ENCODE results near the gene CACNA1S. TPM values are rescaled to one million over a fixed set of nuclear protein-coding genes. Genes with fewer than 3 reads are reported as not detected.

Gene CACNA1S
- total RNA-seq, 1 experiment from 2014 or later = not detected

GRCh38 chr1:201126832-201127754 is 14.9 kb upstream of the CACNA1S start, which contains the start of gene ASCL5:
TSS of gene ASCL5 (minus strand) at chr1:201127184. CDS start at chr1:201115372, 11,812 bp downstream.
- Histone ChIP-seq H4K8ac (replicated peaks; ENCODE audit: insufficient read length, low read depth, low read length) (no peak within 1 kb of the TSS), H2AFZ (ENCODE audit: low read length) (no peak within 1 kb of the TSS), H2BK120ac (ENCODE audit: low read depth, low read length, poor library complexity, severe bottlenecking) (no peak within 1 kb of the TSS), H3K9ac (ENCODE audit: extremely low read depth, insufficient read length, low read length) (no peak within 1 kb of the TSS), H4K91ac (ENCODE audit: insufficient read length, low read depth, low read length) (no peak within 1 kb of the TSS), H3K27me3 (ENCODE audit: insufficient read depth, low read length) (no peaks in the 10 kb centered on the region), H4K5ac (ENCODE audit: insufficient read length, low read depth, low read length) (no peak within 1 kb of the TSS), H3K27ac (ENCODE audit: insufficient read length, low read depth, low read length) (no peak within 1 kb of the TSS), H4K20me1 (ENCODE audit: control insufficient read depth, insufficient read depth, insufficient read length) (peaks cover 2% of the 10 kb centered on the region), H3K4me1 (ENCODE audit: insufficient read depth, low read length) (no peaks in the 10 kb centered on the region), H2BK15ac (ENCODE audit: low read depth, low read length) (no peak within 1 kb of the TSS), H3K9me3 (ENCODE audit: control insufficient read depth, low read depth, low read length) (no peaks in the 10 kb centered on the region), H3K79me1 (ENCODE audit: insufficient read depth, low read depth, low read length, poor library complexity, severe bottlenecking) (no peaks in the 10 kb centered on the region), H2BK12ac (ENCODE audit: insufficient read length, low read depth, low read length) (no peak within 1 kb of the TSS), H2AK5ac (ENCODE audit: insufficient read length, low read length) (no peak within 1 kb of the TSS), H3K4me2 (ENCODE audit: insufficient read depth, insufficient read length, low read length) (no peak within 1 kb of the TSS), H3K56ac (ENCODE audit: insufficient read length, low read depth, low read length) (no peak within 1 kb of the TSS), H3T11ph (ENCODE audit: low read length) (no peak within 1 kb of the TSS), H3K23ac (ENCODE audit: insufficient read length, low read depth, low read length) (no peak within 1 kb of the TSS), H3K79me2 (ENCODE audit: insufficient read depth, low read length) (no peaks in the 10 kb centered on the region), H3K4ac (ENCODE audit: low read depth, low read length) (no peak within 1 kb of the TSS), H2BK5ac (ENCODE audit: insufficient read length, low read length) (no peak within 1 kb of the TSS), H3K14ac (ENCODE audit: insufficient read depth, low read length) (no peak within 1 kb of the TSS), H2BK20ac (ENCODE audit: low read depth, low read length, poor library complexity, severe bottlenecking) (no peak within 1 kb of the TSS), H3K23me2 (ENCODE audit: insufficient read length, low read depth, low read length, poor library complexity, severe bottlenecking) (no peaks in the 10 kb centered on the region), H3K18ac (ENCODE audit: insufficient read length, low read depth, low read length) (no peak within 1 kb of the TSS)
- no peak for TF ChIP-seq CTCF (conservative IDR thresholded peaks at IDR 0.05)
- H3K4me1 Mint-ChIP-seq = peaks cover 11 to 14% of the 10 kb centered on the region in 2 experiments
- H3K36me3 Mint-ChIP-seq (ENCODE audit: insufficient read depth in 1 of 3, low read depth in 3 of 3) = no peaks in the 10 kb centered on the region; a peak in 3 of 7 replicates
- H3K27me3 Mint-ChIP-seq (ENCODE audit: low read depth) = peaks cover 24% of the 10 kb centered on the region
- no peak within 1 kb of the TSS; a peak in 3 of 7 replicates for H3K27ac Mint-ChIP-seq
- H3K4me3 Mint-ChIP-seq = peak within 1 kb of the TSS in 1 of 2 experiments; percentile 34; a peak in 2 of 5 replicates
- H3K9me3 Mint-ChIP-seq = no peaks in the 10 kb centered on the region
- peak; percentile 91 for DNase-seq
- WGBS (ENCODE audit: extremely low coverage, insufficient read length, low lambda C conversion rate) = no CpG with 5 or more reads among the region's 24 CpGs

All from H9 (cell line).